Fibroblast of lung (primary cell): ENCODE measurements around the gene ANP32E. TPM values are rescaled to one million over a fixed set of nuclear protein-coding genes. Genes with fewer than 3 reads are reported as not detected.
"Not testable (repeated sequence)": the region's sequence is repeated elsewhere in the genome, so short reads cannot be mapped to it uniquely, and the experiment has no call there.

Experiments
- DNase-seq, 2 donors: peaks; one replicate each; pipeline versions ENCODE4 v3.0.0 to v3.0.0-alpha.2; 2010; ENCODE audit warnings: low read depth in 2 of 2
- H2AFZ ChIP-seq: 2 replicates; pipeline ENCODE4 v1.5.1; 2012; ENCODE audit warnings: low read length, control low read depth, inconsistent platforms
- H3K27ac ChIP-seq: 2 replicates; pipeline ENCODE4 v1.5.1; 2011; ENCODE audit warnings: low read length, control low read depth; ENCODE audit not compliant: insufficient read depth
- H3K27me3 ChIP-seq: 2 replicates; pipeline ENCODE4 v1.5.1; 2011; ENCODE audit warnings: mild to moderate bottlenecking, low read length; ENCODE audit not compliant: control insufficient read depth, insufficient read depth
- H3K36me3 ChIP-seq: 2 replicates; pipeline ENCODE4 v1.5.1; 2011; ENCODE audit warnings: low read length; ENCODE audit not compliant: control insufficient read depth, insufficient read depth
- H3K4me1 ChIP-seq: 2 replicates; pipeline ENCODE4 v1.5.1; 2011; ENCODE audit warnings: low read length; ENCODE audit not compliant: control insufficient read depth, insufficient read depth; ENCODE audit errors: extremely low read depth
- H3K4me2 ChIP-seq: 2 replicates; pipeline ENCODE4 v1.5.1; 2011; ENCODE audit warnings: low read length, control low read depth; ENCODE audit not compliant: insufficient read depth; ENCODE audit errors: extremely low read depth
- H3K4me3 ChIP-seq, 4 experiments: fragments of 200-600 bp in 1 of 4; sonication (generic) in 1 of 4; replicated peaks in 1 of 4; 2 replicates each; pipeline ENCODE4 v1.5.1; 2011 to 2016; ENCODE audit warnings: low read length in 4 of 4, low read depth in 3 of 4, mild to moderate bottlenecking in 3 of 4, control low read depth in 2 of 4, inconsistent platforms in 1 of 4, mixed read lengths in 1 of 4; ENCODE audit not compliant: insufficient read depth in 1 of 4; ENCODE audit errors: control extremely low read depth in 1 of 4
- H3K79me2 ChIP-seq: 2 replicates; pipeline ENCODE4 v1.5.1; 2012; ENCODE audit warnings: mild to moderate bottlenecking, low read length, inconsistent platforms; ENCODE audit not compliant: control insufficient read depth, insufficient read depth
- H3K9ac ChIP-seq: 2 replicates; pipeline ENCODE4 v1.5.1; 2011; ENCODE audit warnings: mild to moderate bottlenecking, low read length, control low read depth; ENCODE audit not compliant: insufficient read depth
- H3K9me3 ChIP-seq: 2 replicates; pipeline ENCODE4 v1.5.1; 2012; ENCODE audit warnings: low read depth, low read length; ENCODE audit not compliant: control insufficient read depth, insufficient read depth
- H4K20me1 ChIP-seq: 2 replicates; pipeline ENCODE4 v1.5.1; 2011; ENCODE audit warnings: low read length; ENCODE audit not compliant: control insufficient read depth, insufficient read depth; ENCODE audit errors: extremely low read depth
- CTCF ChIP-seq, 2 donors: IDR thresholded peaks in 1 of 2; conservative IDR thresholded peaks in 1 of 2; 1 replicate in 1 of 2; 2 replicates in 1 of 2; pipeline ENCODE4 v1.5.1; 2011 to 2012; ENCODE audit warnings: low read length in 2 of 2, control low read depth in 1 of 2, inconsistent platforms in 1 of 2, low read depth in 1 of 2, mild to moderate bottlenecking in 1 of 2
- EZH2 ChIP-seq: IDR thresholded peaks from 2 replicates; pipeline ENCODE4 v1.5.1; 2012; ENCODE audit warnings: low read length, control low read depth, mild to moderate bottlenecking; ENCODE audit errors: missing control alignments
- polyA plus RNA-seq, 2 donors: library from polyadenylated mRNA; depleted of rRNA in 1 of 2; stranded (reverse) in 1 of 2; unstranded in 1 of 2; fragments of >200 nt; gene quantifications; 2 replicates each; pipeline ENCODE4 v1.2.1, GENCODE V29; 2011 to 2012; ENCODE audit warnings: missing spikeins in 1 of 2
- total RNA-seq: library from RNA; depleted of rRNA; stranded (reverse); fragments of >200 nt; gene quantifications from 2 replicates; pipeline ENCODE4 v1.2.1, GENCODE V29; 2014

Gene ANP32E
- total and polyA plus RNA-seq, 2 donors (not counting 1 experiment from before 2014, with no cell fraction given) = 22.4 to 24.6 TPM

- no peak overlapping the region for H3K4me3 ChIP-seq
- H3K9ac ChIP-seq = no peak overlapping the region
- H3K27ac ChIP-seq = no peak overlapping the region
- H3K9me3 ChIP-seq = no peaks in the 10 kb centered on the region
- no peaks in the 10 kb centered on the region for H3K36me3 ChIP-seq
- DNase-seq = no peak
- no peaks in the 10 kb centered on the region for H3K27me3 ChIP-seq
- no peaks in the 10 kb centered on the region for H3K4me1 ChIP-seq
- H2AFZ ChIP-seq = no peak overlapping the region
- no peak overlapping the region for H3K4me2 ChIP-seq
- TF ChIP-seq EZH2 (no peak), CTCF (conservative IDR thresholded peaks at IDR 0.05 in 1 of 2, IDR thresholded peaks at IDR 0.05 in 1 of 2; ENCODE audit: low read depth in 1 of 2, low read length in 2 of 2) (no peak)
- H3K79me2 ChIP-seq = no peaks in the 10 kb centered on the region
- H4K20me1 ChIP-seq = no peaks in the 10 kb centered on the region
Observed at GRCh38 chr1:150210091-150210490, 25.8 kb downstream of the ANP32E start.

DNA sequence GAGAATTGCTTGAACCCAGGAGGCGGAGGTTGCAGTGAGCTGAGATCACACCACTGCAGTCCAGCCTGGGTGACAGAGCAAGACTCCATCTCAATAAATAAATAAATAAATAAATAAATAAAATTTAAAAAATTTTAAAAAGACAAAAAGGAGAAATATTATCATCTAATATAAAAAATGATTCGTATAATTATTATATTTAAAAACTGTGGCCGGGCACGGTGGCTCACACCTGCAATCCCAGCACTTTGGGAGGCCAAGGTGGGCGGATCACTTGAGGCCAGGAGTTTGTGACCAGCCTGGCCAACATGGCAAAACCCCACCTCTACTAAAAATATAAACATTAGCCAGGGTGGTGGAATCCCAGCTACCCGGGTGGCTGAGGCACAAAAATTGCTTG is 27.5 kb downstream of the ANP32E start:
- not testable (repeated sequence) for H3K27me3 ChIP-seq, H3K9me3 ChIP-seq, H2AFZ ChIP-seq, H3K9ac ChIP-seq, H3K27ac ChIP-seq, H3K79me2 ChIP-seq, H3K36me3 ChIP-seq, H3K4me2 ChIP-seq, H4K20me1 ChIP-seq, H3K4me3 ChIP-seq, H3K4me1 ChIP-seq, DNase-seq

GRCh38 chr1:150207281-150207971 is 28.5 kb downstream of the ANP32E start:
- H4K20me1 ChIP-seq = no peaks in the 10 kb centered on the region
- no peaks in the 10 kb centered on the region for H3K79me2 ChIP-seq
- H3K27me3 ChIP-seq = no peaks in the 10 kb centered on the region
- no peak overlapping the region for H3K4me2 ChIP-seq
- no peaks in the 10 kb centered on the region for H3K36me3 ChIP-seq
- no peak overlapping the region for H3K9ac ChIP-seq
- H2AFZ ChIP-seq = no peak overlapping the region
- TF ChIP-seq CTCF (conservative IDR thresholded peaks at IDR 0.05 in 1 of 2, IDR thresholded peaks at IDR 0.05 in 1 of 2; ENCODE audit: low read depth in 1 of 2, low read length in 2 of 2) = no peak
- no peak for TF ChIP-seq EZH2
- no peaks in the 10 kb centered on the region for H3K9me3 ChIP-seq
- no peak for DNase-seq
- no peaks in the 10 kb centered on the region for H3K4me1 ChIP-seq
- no peak overlapping the region for H3K4me3 ChIP-seq
- H3K27ac ChIP-seq = no peak overlapping the region
